Endothelial cell (in vitro differentiated cells): ENCODE measurements around the gene SYMPK. TPM values are rescaled to one million over a fixed set of nuclear protein-coding genes. Genes with fewer than 3 reads are reported as not detected.

Experiments used
- DNase-seq: peaks from one replicate; pipeline ENCODE4 v3.0.0; 2021; ENCODE audit warnings: low spot score
- H3K27ac Mint-ChIP-seq: one replicate; pipeline ENCODE4 v1.8.0; 2021; ENCODE audit warnings: mixed read lengths, inconsistent platforms; ENCODE audit not compliant: unreplicated experiment
- H3K27me3 Mint-ChIP-seq: one replicate; pipeline ENCODE4 v1.8.0; 2021; ENCODE audit warnings: mild to moderate bottlenecking, moderate library complexity, mixed read lengths, inconsistent platforms; ENCODE audit not compliant: unreplicated experiment
- H3K36me3 Mint-ChIP-seq: one replicate; pipeline ENCODE4 v1.8.0; 2021; ENCODE audit warnings: mild to moderate bottlenecking, low read depth, mixed read lengths, inconsistent platforms; ENCODE audit not compliant: unreplicated experiment
- H3K4me1 Mint-ChIP-seq: one replicate; pipeline ENCODE4 v1.8.0; 2021; ENCODE audit warnings: mild to moderate bottlenecking, mixed read lengths, inconsistent platforms; ENCODE audit not compliant: unreplicated experiment
- H3K4me3 Mint-ChIP-seq: one replicate; pipeline ENCODE4 v1.8.0; 2021; ENCODE audit warnings: mild to moderate bottlenecking, mixed read lengths, inconsistent platforms; ENCODE audit not compliant: unreplicated experiment
- H3K9me3 Mint-ChIP-seq: one replicate; pipeline ENCODE4 v1.8.0; 2021; ENCODE audit warnings: mixed read lengths, inconsistent platforms; ENCODE audit not compliant: unreplicated experiment
- CTCF ChIP-seq: fragments of 200-600 bp; sonication (generic); IDR thresholded peaks from one replicate; pipeline ENCODE4 v1.5.0; 2021; ENCODE audit warnings: antibody characterized with exemption; ENCODE audit not compliant: unreplicated experiment
- long read RNA-seq: library from polyadenylated mRNA; unstranded; transcript quantifications from one replicate; pipeline ENCODE4 v2.0.0, GENCODE V29; 2020; ENCODE audit not compliant: unreplicated experiment
- total RNA-seq: library from RNA; stranded (reverse); fragmentation: NEBNext Ultra II Directional; extraction: Animal tissue kit (Norgen Biotek cat#: 25700); gene quantifications from one replicate; pipeline ENCODE4 v1.2.1, GENCODE V29; 2021; ENCODE audit not compliant: unreplicated experiment

The SYMPK gene
- 70.7 TPM for total RNA-seq
- long read RNA-seq, partial matches to known transcripts: 0 of 2 reads
- long read RNA-seq, other reads (novel, unspliced or antisense): 0 of 2 reads

DNA sequence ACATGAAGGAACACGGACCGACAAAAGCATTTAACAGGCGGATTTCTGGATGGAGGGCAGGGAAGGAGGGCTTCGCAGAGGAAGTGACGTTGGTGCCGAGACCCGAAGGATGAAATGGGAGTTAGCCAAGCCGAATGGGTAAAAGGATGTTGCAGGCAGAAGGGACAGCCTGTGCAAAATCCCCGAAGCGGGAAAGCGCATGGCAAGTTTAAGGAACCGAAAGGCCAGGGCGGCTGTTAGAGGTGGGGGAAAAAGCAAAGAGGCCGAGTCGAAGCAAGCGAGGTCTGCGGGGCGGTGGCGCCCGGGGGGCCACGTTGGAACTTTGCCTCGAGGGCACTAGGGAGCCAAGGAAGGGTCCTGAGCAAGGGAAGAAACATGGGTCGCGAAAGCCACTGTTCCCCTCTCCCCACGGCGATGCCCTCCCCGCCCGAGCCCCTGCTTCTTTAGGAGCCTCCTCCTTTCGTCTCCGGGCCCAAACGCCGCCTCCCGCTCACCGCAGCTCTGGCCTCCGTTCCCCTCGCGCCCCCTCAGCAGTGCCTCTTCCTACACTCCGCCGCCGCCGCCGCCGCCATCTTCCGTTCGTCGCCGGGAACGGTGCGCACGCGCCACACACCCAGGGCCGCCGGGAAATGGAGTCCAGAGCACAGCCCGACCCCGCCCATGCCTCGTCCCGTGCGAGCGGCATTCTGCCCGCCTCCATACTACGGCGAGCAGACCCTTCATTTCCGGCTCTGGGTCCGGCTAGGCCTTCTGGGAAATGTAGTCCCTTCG is at the start of gene SYMPK:
Gene SYMPK (minus strand): TSS at position 584 of the 771 bp plus-strand sequence. CDS start 8,652 bp downstream, outside the sequence.
- no peaks in the 10 kb centered on the region for H3K9me3 Mint-ChIP-seq
- H3K4me3 Mint-ChIP-seq: peak within 1 kb of the TSS; percentile 97
- H3K27ac Mint-ChIP-seq: peak within 1 kb of the TSS; percentile 89
- peak; percentile 99 for DNase-seq
- TF ChIP-seq CTCF: no peak
- H3K27me3 Mint-ChIP-seq: peaks cover 14% of the 10 kb centered on the region
- H3K36me3 Mint-ChIP-seq: peaks cover 16% of the 10 kb centered on the region
- peaks cover 18% of the 10 kb centered on the region for H3K4me1 Mint-ChIP-seq

DNA sequence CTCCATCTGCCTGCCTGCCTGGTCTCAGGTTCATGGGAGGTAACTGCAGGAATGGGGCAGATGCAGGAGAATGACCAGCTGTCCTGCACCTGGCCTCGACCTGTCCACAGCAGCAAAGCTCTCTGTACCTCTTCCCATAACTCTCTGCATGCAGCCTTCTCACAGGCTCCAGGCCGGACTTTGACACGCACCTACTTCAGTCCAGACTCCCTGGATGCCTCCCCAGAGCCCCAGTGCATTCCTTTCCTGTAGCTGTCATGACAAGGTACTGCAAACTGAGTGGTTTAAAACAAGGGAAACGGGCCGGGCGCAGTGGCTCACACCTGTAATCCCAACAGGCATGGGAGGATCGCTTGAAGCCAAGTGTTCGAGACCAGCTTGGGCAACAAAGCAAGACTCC is 48.3 kb upstream of the SYMPK start:
- no peak for TF ChIP-seq CTCF
- Mint-ChIP-seq H3K27ac (no peak overlapping the region), H3K4me3 (no peak overlapping the region), H3K36me3 (no peaks in the 10 kb centered on the region), H3K27me3 (peaks cover 2% of the 10 kb centered on the region), H3K4me1 (peaks cover 9% of the 10 kb centered on the region), H3K9me3 (no peaks in the 10 kb centered on the region)
- no peak for DNase-seq

DNA sequence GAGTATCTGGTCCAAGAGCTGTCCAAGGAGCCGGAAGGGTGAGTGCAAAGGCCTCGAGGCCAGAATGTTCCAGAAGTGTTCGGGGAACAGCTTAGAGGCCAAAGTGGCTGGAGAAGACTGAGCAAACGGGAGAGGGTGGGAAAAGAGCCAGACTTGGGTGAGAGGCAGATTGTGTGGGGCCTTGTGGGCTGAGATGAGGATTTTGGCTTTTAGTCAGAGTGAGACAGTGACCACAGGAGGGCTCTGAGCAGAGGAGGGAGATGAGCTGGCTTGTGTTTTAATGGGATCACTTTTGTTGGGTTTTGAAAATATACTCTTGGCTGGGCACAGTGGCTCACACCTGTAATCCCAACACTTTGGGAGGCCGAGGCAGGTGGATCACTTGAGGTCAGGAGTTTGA is 46.0 kb upstream of the SYMPK start:
- Mint-ChIP-seq H3K9me3 (no peaks in the 10 kb centered on the region), H3K27ac (no peak overlapping the region), H3K27me3 (peaks cover 4% of the 10 kb centered on the region), H3K4me1 (peaks cover 10% of the 10 kb centered on the region), H3K4me3 (no peak overlapping the region), H3K36me3 (no peaks in the 10 kb centered on the region)
- no peak for TF ChIP-seq CTCF
- DNase-seq: no peak

DNA sequence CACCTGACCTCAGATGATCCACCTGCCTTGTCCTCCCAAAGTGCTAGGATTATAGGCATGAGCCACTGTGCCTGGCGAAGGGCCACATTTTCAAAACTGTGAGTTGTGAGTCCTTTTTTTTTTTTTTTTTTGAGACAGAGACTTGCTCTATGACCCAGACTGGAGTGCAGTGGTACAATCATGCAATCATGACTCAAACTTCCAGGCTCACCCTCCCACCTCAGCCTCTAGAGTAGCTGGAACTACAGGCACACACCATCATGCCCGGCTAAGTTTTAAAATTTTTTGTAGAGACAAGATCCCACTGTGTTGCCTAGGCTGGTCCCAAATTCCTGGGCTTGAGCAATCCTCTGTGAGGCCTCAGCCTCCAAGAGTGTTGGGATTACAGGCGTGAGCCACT is 43.3 kb upstream of the SYMPK start:
- DNase-seq: no peak
- H3K27ac Mint-ChIP-seq: peak overlapping the region; percentile 13
- peaks cover 15% of the 10 kb centered on the region for H3K4me1 Mint-ChIP-seq
- H3K9me3 Mint-ChIP-seq: no peaks in the 10 kb centered on the region
- TF ChIP-seq CTCF: no peak
- no peak overlapping the region for H3K4me3 Mint-ChIP-seq
- peaks cover 9% of the 10 kb centered on the region for H3K27me3 Mint-ChIP-seq
- no peaks in the 10 kb centered on the region for H3K36me3 Mint-ChIP-seq

- no peak for DNase-seq
- Mint-ChIP-seq H3K36me3 (peaks cover 9% of the 10 kb centered on the region), H3K27ac (no peak overlapping the region), H3K4me1 (peaks cover 21% of the 10 kb centered on the region), H3K4me3 (no peak overlapping the region), H3K27me3 (peaks cover 11% of the 10 kb centered on the region), H3K9me3 (no peaks in the 10 kb centered on the region)
- TF ChIP-seq CTCF: no peak
Observed at GRCh38 chr19:45905011-45905410, 42.1 kb upstream of the SYMPK start.
